Neuronal stem cell (in vitro differentiated cells): Measurements from ENCODE around the gene TACR1.

ENCODE experiments used
- DNase-seq: peaks from one replicate; pipeline ENCODE4 v3.0.0-alpha.2; 2013; ENCODE audit warnings: low spot score
- H2AFZ ChIP-seq: one replicate; pipeline ENCODE4 v1.6.1; 2013; ENCODE audit warnings: mild to moderate bottlenecking, low read length, inconsistent platforms
- H2AK5ac ChIP-seq: 2 replicates; pipeline ENCODE4 v1.6.1; 2013; ENCODE audit warnings: low read depth, mild to moderate bottlenecking, inconsistent platforms, low read length, moderate library complexity, mixed read lengths
- H2BK120ac ChIP-seq: 2 replicates; pipeline ENCODE4 v1.6.1; 2013; ENCODE audit warnings: low read depth, mild to moderate bottlenecking, inconsistent platforms, low read length, moderate library complexity, mixed read lengths
- H2BK12ac ChIP-seq: one replicate; pipeline ENCODE4 v1.6.1; 2013; ENCODE audit warnings: low read length, inconsistent platforms
- H2BK15ac ChIP-seq: 2 replicates; pipeline ENCODE4 v1.6.1; 2013; ENCODE audit warnings: mild to moderate bottlenecking, low read length, inconsistent platforms, mixed read lengths
- H2BK5ac ChIP-seq: one replicate; pipeline ENCODE4 v1.6.1; 2013; ENCODE audit warnings: inconsistent platforms, mild to moderate bottlenecking, low read length, moderate library complexity
- H3K14ac ChIP-seq: one replicate; pipeline ENCODE4 v1.6.1; 2013; ENCODE audit warnings: low read length, inconsistent platforms
- H3K18ac ChIP-seq: 2 replicates; pipeline ENCODE4 v1.6.1; 2013; ENCODE audit warnings: low read length, inconsistent platforms
- H3K23ac ChIP-seq: 2 replicates; pipeline ENCODE4 v1.6.1; 2013; ENCODE audit warnings: low read depth, mild to moderate bottlenecking, mixed read lengths, low read length, inconsistent platforms; ENCODE audit not compliant: poor library complexity
- H3K27ac ChIP-seq: replicated peaks from 3 replicates; pipeline ENCODE4 v1.5.1; 2013; ENCODE audit warnings: low read length, inconsistent platforms
- H3K27me3 ChIP-seq, 3 experiments: 2 replicates each; pipeline ENCODE4 v1.6.1; 2013; ENCODE audit warnings: low read length in 3 of 3, mild to moderate bottlenecking in 2 of 3, inconsistent platforms in 1 of 3, low read depth in 1 of 3, mixed read lengths in 1 of 3, moderate library complexity in 1 of 3; ENCODE audit not compliant: control insufficient read depth in 3 of 3, insufficient read depth in 3 of 3
- H3K36me3 ChIP-seq, 2 donors: replicated peaks in 1 of 2; 2 replicates each; pipeline ENCODE4 v1.6.1; 2013; ENCODE audit warnings: low read length in 2 of 2; ENCODE audit not compliant: control insufficient read depth in 2 of 2, insufficient read depth in 2 of 2
- H3K4ac ChIP-seq: 2 replicates; pipeline ENCODE4 v1.6.1; 2013; ENCODE audit warnings: inconsistent platforms, mild to moderate bottlenecking, low read length, moderate library complexity
- H3K4me1 ChIP-seq, 2 donors: 1 replicate in 1 of 2; 2 replicates in 1 of 2; pipeline ENCODE4 v1.6.1; 2013; ENCODE audit warnings: low read length in 2 of 2, low read depth in 1 of 2; ENCODE audit not compliant: control insufficient read depth in 2 of 2, insufficient read depth in 1 of 2
- H3K4me2 ChIP-seq: one replicate; pipeline ENCODE4 v1.6.1; 2013; ENCODE audit warnings: mild to moderate bottlenecking, low read length, inconsistent platforms; ENCODE audit not compliant: insufficient read depth, poor library complexity, severe bottlenecking
- H3K4me3 ChIP-seq, 2 donors: 2 replicates each; pipeline ENCODE4 v1.5.1; 2013; ENCODE audit warnings: low read length in 2 of 2, mild to moderate bottlenecking in 2 of 2, inconsistent platforms in 1 of 2, moderate library complexity in 1 of 2
- H3K79me1 ChIP-seq: one replicate; pipeline ENCODE4 v1.6.1; 2013; ENCODE audit warnings: low read depth, mild to moderate bottlenecking, inconsistent platforms, low read length, moderate library complexity
- H3K9ac ChIP-seq: one replicate; pipeline ENCODE4 v1.6.1; 2013; ENCODE audit warnings: mild to moderate bottlenecking, low read depth, low read length, inconsistent platforms; ENCODE audit not compliant: poor library complexity
- H3K9me3 ChIP-seq, 2 donors: replicated peaks in 1 of 2; 2 replicates each; pipeline versions ENCODE3 to v1.6.1; 2013; ENCODE audit warnings: low read length in 2 of 2, mild to moderate bottlenecking in 2 of 2, inconsistent platforms in 1 of 2, low read depth in 1 of 2, mixed read lengths in 1 of 2, moderate library complexity in 1 of 2; ENCODE audit not compliant: control insufficient read depth in 2 of 2, insufficient read depth in 1 of 2
- H4K8ac ChIP-seq: one replicate; pipeline ENCODE4 v1.6.1; 2013; ENCODE audit warnings: low read depth, mild to moderate bottlenecking, inconsistent platforms, low read length, moderate library complexity
- H4K91ac ChIP-seq: one replicate; pipeline ENCODE4 v1.6.1; 2013; ENCODE audit warnings: low read length, low read depth, mild to moderate bottlenecking, inconsistent platforms; ENCODE audit not compliant: poor library complexity
- WGBS, 2 donors: extraction: QIAGEN DNeasy Blood & Tissue Kit; methylation state at CpG; one replicate each; pipeline ENCODE4 v1.1.7; 2013; ENCODE audit warnings: missing lambda C conversion rate in 2 of 2, mixed read lengths in 1 of 2; ENCODE audit not compliant: insufficient read length in 2 of 2, insufficient replicate concordance in 1 of 2; ENCODE audit errors: extremely low coverage in 2 of 2; 5-methylcytosine and 5-hydroxymethylcytosine counted together

TACR1 gene

GRCh38 chr2:75130171-75130570, 69.1 kb downstream of the TACR1 start:
- no CpG with 5 or more reads among the region's 1 CpG for WGBS, 2 donors
- H2BK5ac ChIP-seq: no peak overlapping the region
- no peak overlapping the region for H4K91ac ChIP-seq
- no peak overlapping the region for H3K4ac ChIP-seq
- H3K18ac ChIP-seq: no peak overlapping the region
- no peak for DNase-seq
- no peak overlapping the region for H3K4me2 ChIP-seq
- no peak overlapping the region for H2BK12ac ChIP-seq
- no peak overlapping the region for H3K14ac ChIP-seq
- no peaks in the 10 kb centered on the region for H3K79me1 ChIP-seq
- no peak overlapping the region for H2BK15ac ChIP-seq
- H3K9me3 ChIP-seq: peaks cover 0 to 3% of the 10 kb centered on the region in 2 donors
- H3K9ac ChIP-seq: no peak overlapping the region
- no peak overlapping the region for H2AK5ac ChIP-seq
- H3K36me3 ChIP-seq: no peaks in the 10 kb centered on the region
- no peak overlapping the region for H4K8ac ChIP-seq
- H2BK120ac ChIP-seq: no peak overlapping the region
- H3K27ac ChIP-seq: no peak overlapping the region
- H3K4me1 ChIP-seq: no peaks in the 10 kb centered on the region
- no peak overlapping the region for H3K4me3 ChIP-seq
- no peak overlapping the region for H3K23ac ChIP-seq
- peaks cover 0 to 2% (median 0%) of the 10 kb centered on the region in 3 experiments for H3K27me3 ChIP-seq
- H2AFZ ChIP-seq: no peak overlapping the region

- Histone ChIP-seq H3K79me1 (no peaks in the 10 kb centered on the region), H3K9ac (no peak overlapping the region), H3K23ac (no peak overlapping the region), H3K9me3 (peaks cover 0 to 3% of the 10 kb centered on the region in 2 donors), H3K4me2 (no peak overlapping the region), H2AK5ac (no peak overlapping the region), H3K4me1 (peaks cover 0 to under 1% of the 10 kb centered on the region in 2 donors), H3K18ac (no peak overlapping the region), H3K4me3 (no peak overlapping the region), H4K91ac (no peak overlapping the region), H3K27me3 (no peaks in the 10 kb centered on the region), H2BK120ac (no peak overlapping the region), H3K27ac (no peak overlapping the region), H3K14ac (no peak overlapping the region), H2AFZ (no peak overlapping the region), H2BK5ac (no peak overlapping the region), H3K4ac (no peak overlapping the region), H2BK15ac (no peak overlapping the region), H4K8ac (no peak overlapping the region), H2BK12ac (no peak overlapping the region), H3K36me3 (no peaks in the 10 kb centered on the region)
- no peak for DNase-seq
- WGBS, 2 donors: no CpG with 5 or more reads among the region's 6 CpGs
Observed at GRCh38 chr2:75123876-75124275, 75.4 kb downstream of the TACR1 start.

DNA sequence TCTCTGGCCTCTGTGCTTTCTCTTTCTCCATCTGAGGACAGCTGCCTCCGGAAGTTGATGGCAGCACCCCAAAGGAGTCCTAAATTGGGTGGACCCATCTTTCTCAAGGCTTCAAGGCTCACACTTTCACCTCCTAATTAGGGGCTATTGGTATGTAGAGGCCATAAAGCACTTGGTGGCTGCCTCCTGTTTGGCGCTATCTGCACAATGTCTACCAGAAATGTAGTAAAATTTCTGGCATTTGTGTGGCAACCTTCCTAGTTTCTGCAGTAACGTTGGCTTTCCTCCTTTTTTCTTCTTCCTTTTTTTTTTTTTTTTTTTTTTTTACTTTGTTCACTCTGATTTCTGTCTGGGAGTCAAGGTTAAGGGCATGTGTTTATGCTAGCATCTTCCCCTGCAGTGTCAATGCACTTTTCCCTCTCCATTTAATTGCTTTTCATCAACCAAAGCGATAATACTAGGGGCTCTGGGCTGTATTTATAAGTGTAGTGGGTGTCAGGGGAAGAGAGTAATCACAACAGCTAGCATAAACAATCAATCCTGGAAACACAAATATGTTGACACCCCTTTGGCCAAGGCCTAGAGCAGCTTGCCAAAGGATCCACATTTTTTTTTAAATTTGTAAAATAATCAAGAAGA, 86.0 kb downstream of the TACR1 start:
- no peak for DNase-seq
- H3K4ac ChIP-seq: no peak overlapping the region
- H3K9me3 ChIP-seq: no peaks in the 10 kb centered on the region
- no peaks in the 10 kb centered on the region for H3K27me3 ChIP-seq
- WGBS, 2 donors: no CpG with 5 or more reads among the region's 4 CpGs
- no peak overlapping the region for H2BK5ac ChIP-seq
- no peaks in the 10 kb centered on the region for H3K4me1 ChIP-seq
- H4K8ac ChIP-seq: no peak overlapping the region
- no peak overlapping the region for H3K18ac ChIP-seq
- H3K79me1 ChIP-seq: no peaks in the 10 kb centered on the region
- no peak overlapping the region for H3K27ac ChIP-seq
- no peak overlapping the region for H4K91ac ChIP-seq
- no peak overlapping the region for H2AFZ ChIP-seq
- no peak overlapping the region for H3K23ac ChIP-seq
- no peaks in the 10 kb centered on the region for H3K36me3 ChIP-seq
- H3K4me3 ChIP-seq: no peak overlapping the region
- no peak overlapping the region for H3K4me2 ChIP-seq
- H2AK5ac ChIP-seq: no peak overlapping the region
- H2BK12ac ChIP-seq: no peak overlapping the region
- H3K14ac ChIP-seq: no peak overlapping the region
- no peak overlapping the region for H2BK15ac ChIP-seq
- no peak overlapping the region for H3K9ac ChIP-seq
- H2BK120ac ChIP-seq: no peak overlapping the region

GRCh38 chr2:75108937-75109482, 90.3 kb downstream of the TACR1 start:
- Histone ChIP-seq H3K14ac (no peak overlapping the region), H3K18ac (no peak overlapping the region), H3K27ac (no peak overlapping the region), H3K4me2 (no peak overlapping the region), H2BK120ac (no peak overlapping the region), H2BK15ac (no peak overlapping the region), H4K8ac (no peak overlapping the region), H3K36me3 (no peaks in the 10 kb centered on the region), H2BK5ac (no peak overlapping the region), H3K9me3 (no peaks in the 10 kb centered on the region), H3K23ac (no peak overlapping the region), H4K91ac (no peak overlapping the region), H3K4ac (no peak overlapping the region), H2AFZ (peak overlapping the region; percentile 15), H2AK5ac (no peak overlapping the region), H3K27me3 (no peaks in the 10 kb centered on the region), H3K4me3 (no peak overlapping the region), H3K79me1 (no peaks in the 10 kb centered on the region), H2BK12ac (no peak overlapping the region), H3K4me1 (no peaks in the 10 kb centered on the region), H3K9ac (no peak overlapping the region)
- WGBS, 2 donors: no CpG with 5 or more reads among the region's 9 CpGs
- no peak for DNase-seq
